ENCODE results near the gene YBEY.
"Not testable (repeated sequence)": the region's sequence is repeated elsewhere in the genome, so short reads cannot be mapped to it uniquely, and the experiment has no call there.

The YBEY gene

GRCh38 chr21:46301759-46302158 lies 15.6 kb downstream of the YBEY start:
- Mint-ChIP-seq H3K9me3 (no peaks in the 10 kb centered on the region), H3K4me3 (no peak overlapping the region), H3K36me3 (peaks cover 8 to 20% of the 10 kb centered on the region in 2 donors), H3K27me3 (no peaks in the 10 kb centered on the region), H3K27ac (no peak overlapping the region), H3K4me1 (peaks cover 4 to 7% of the 10 kb centered on the region in 2 donors)
- DNase-seq (no peak), ATAC-seq (replicated peaks) (no peak)

GRCh38 chr21:46304437-46304836 lies 18.3 kb downstream of the YBEY start:
- H3K27me3 Mint-ChIP-seq = no peaks in the 10 kb centered on the region

GRCh38 chr21:46304955-46305354 lies 18.8 kb downstream of the YBEY start:
- Mint-ChIP-seq H3K9me3 (no peaks in the 10 kb centered on the region), H3K4me1 (no peaks in the 10 kb centered on the region), H3K27ac (no peak overlapping the region), H3K4me3 (no peak overlapping the region), H3K27me3 (no peaks in the 10 kb centered on the region), H3K36me3 (peaks cover 7 to 11% of the 10 kb centered on the region in 2 donors)
- ATAC-seq (replicated peaks) (no peak), DNase-seq (no peak)

More at GRCh38 chr21:46304437-46304836, 18.3 kb downstream of the YBEY start:
- Mint-ChIP-seq H3K4me3 (no peak overlapping the region), H3K27ac (no peak overlapping the region), H3K36me3 (peaks cover 8 to 17% of the 10 kb centered on the region in 2 donors), H3K9me3 (no peaks in the 10 kb centered on the region), H3K4me1 (no peaks in the 10 kb centered on the region)
- ATAC-seq (replicated peaks) = no peak
- DNase-seq = no peak

GRCh38 chr21:46307625-46308024 lies 21.5 kb downstream of the YBEY start:
- no peaks in the 10 kb centered on the region for H3K9me3 Mint-ChIP-seq
- DNase-seq (no peak), ATAC-seq (replicated peaks) (peak in 1 of 2 donors; percentile 25)
- H3K27ac Mint-ChIP-seq = no peak overlapping the region
- no peak overlapping the region for H3K4me3 Mint-ChIP-seq
- H3K4me1 Mint-ChIP-seq = no peaks in the 10 kb centered on the region
- H3K36me3 Mint-ChIP-seq = peaks cover 6 to 14% of the 10 kb centered on the region in 2 donors
- H3K27me3 Mint-ChIP-seq = no peaks in the 10 kb centered on the region

GRCh38 chr21:46308431-46308830 lies 22.3 kb downstream of the YBEY start:
- no peak for ATAC-seq (replicated peaks)
- Mint-ChIP-seq H3K36me3 (peaks cover 6 to 14% of the 10 kb centered on the region in 2 donors), H3K27me3 (no peaks in the 10 kb centered on the region), H3K4me3 (no peak overlapping the region), H3K27ac (no peak overlapping the region), H3K4me1 (no peaks in the 10 kb centered on the region), H3K9me3 (no peaks in the 10 kb centered on the region)
- no peak for DNase-seq

- ATAC-seq (replicated peaks); H3K4me3 Mint-ChIP-seq; H3K36me3 Mint-ChIP-seq; H3K27me3 Mint-ChIP-seq; H3K27ac Mint-ChIP-seq; H3K9me3 Mint-ChIP-seq; DNase-seq; H3K4me1 Mint-ChIP-seq: not testable (repeated sequence)
Observed at GRCh38 chr21:46310260-46310659, 24.1 kb downstream of the YBEY start.

- ATAC-seq (replicated peaks) (no peak), DNase-seq (no peak)
- Mint-ChIP-seq H3K4me1 (no peaks in the 10 kb centered on the region), H3K4me3 (no peak overlapping the region), H3K36me3 (peaks cover 3 to 4% of the 10 kb centered on the region in 2 donors), H3K9me3 (no peaks in the 10 kb centered on the region), H3K27me3 (no peaks in the 10 kb centered on the region), H3K27ac (no peak overlapping the region)
Observed at GRCh38 chr21:46311568-46311967, 25.4 kb downstream of the YBEY start.

GRCh38 chr21:46312949-46313348 lies 26.8 kb downstream of the YBEY start:
- no peak for ATAC-seq (replicated peaks)
- H3K4me3 Mint-ChIP-seq = no peak overlapping the region
- H3K36me3 Mint-ChIP-seq = peaks cover 3 to 4% of the 10 kb centered on the region in 2 donors
- H3K27me3 Mint-ChIP-seq = no peaks in the 10 kb centered on the region
- no peaks in the 10 kb centered on the region for H3K9me3 Mint-ChIP-seq
- no peak overlapping the region for H3K27ac Mint-ChIP-seq
- DNase-seq = no peak
- no peaks in the 10 kb centered on the region for H3K4me1 Mint-ChIP-seq

- ATAC-seq (replicated peaks) = no peak
- Mint-ChIP-seq H3K9me3 (no peaks in the 10 kb centered on the region), H3K4me1 (no peaks in the 10 kb centered on the region), H3K4me3 (no peak overlapping the region), H3K27me3 (no peaks in the 10 kb centered on the region), H3K27ac (no peak overlapping the region), H3K36me3 (peaks cover 3 to 4% of the 10 kb centered on the region in 2 donors)
- no peak for DNase-seq
Observed at GRCh38 chr21:46314441-46315020, 28.4 kb downstream of the YBEY start.

GRCh38 chr21:46316708-46317324 lies 30.7 kb downstream of the YBEY start:
- Mint-ChIP-seq H3K27me3 (no peaks in the 10 kb centered on the region), H3K4me1 (peaks cover under 1 to 4% of the 10 kb centered on the region in 2 donors), H3K9me3 (no peaks in the 10 kb centered on the region), H3K4me3 (no peak overlapping the region), H3K27ac (no peak overlapping the region), H3K36me3 (peaks cover 3 to 6% of the 10 kb centered on the region in 2 donors)
- ATAC-seq (replicated peaks) = no peak
- DNase-seq = no peak

GRCh38 chr21:46317710-46318463 lies 31.7 kb downstream of the YBEY start:
- DNase-seq = no peak
- ATAC-seq (replicated peaks) = no peak
- no peaks in the 10 kb centered on the region for H3K9me3 Mint-ChIP-seq
- H3K4me1 Mint-ChIP-seq = peaks cover 8 to 11% of the 10 kb centered on the region in 2 donors
- H3K36me3 Mint-ChIP-seq = peaks cover 3 to 6% of the 10 kb centered on the region in 2 donors
- no peaks in the 10 kb centered on the region for H3K27me3 Mint-ChIP-seq
- no peak overlapping the region for H3K4me3 Mint-ChIP-seq
- no peak overlapping the region for H3K27ac Mint-ChIP-seq

- Mint-ChIP-seq H3K4me3 (no peak overlapping the region), H3K27me3 (no peaks in the 10 kb centered on the region), H3K9me3 (no peaks in the 10 kb centered on the region), H3K4me1 (peaks cover 12 to 16% of the 10 kb centered on the region in 2 donors), H3K27ac (no peak overlapping the region), H3K36me3 (peaks cover 3 to 6% of the 10 kb centered on the region in 2 donors)
- no peak for ATAC-seq (replicated peaks)
- DNase-seq = no peak
Observed at GRCh38 chr21:46318464-46318845, 32.3 kb downstream of the YBEY start.

- Mint-ChIP-seq H3K4me1 (peaks cover 12 to 16% of the 10 kb centered on the region in 2 donors), H3K27me3 (no peaks in the 10 kb centered on the region), H3K36me3 (peaks cover 2 to 9% of the 10 kb centered on the region in 2 donors), H3K9me3 (no peaks in the 10 kb centered on the region), H3K4me3 (no peak overlapping the region), H3K27ac (no peak overlapping the region)
- DNase-seq (no peak), ATAC-seq (replicated peaks) (no peak)
Observed at GRCh38 chr21:46319186-46319585, 33.0 kb downstream of the YBEY start.

GRCh38 chr21:46320331-46320801 lies 34.2 kb downstream of the YBEY start:
- Mint-ChIP-seq H3K9me3 (no peaks in the 10 kb centered on the region), H3K4me3 (no peak overlapping the region), H3K27me3 (no peaks in the 10 kb centered on the region), H3K4me1 (peaks cover 13 to 18% of the 10 kb centered on the region in 2 donors), H3K27ac (no peak overlapping the region), H3K36me3 (peaks cover 2 to 10% of the 10 kb centered on the region in 2 donors)
- ATAC-seq (replicated peaks) = no peak
- DNase-seq = no peak
